Calu3 (cell line): ENCODE measurements around the gene WTAP. TPM values are rescaled to one million over a fixed set of nuclear protein-coding genes. Genes with fewer than 3 reads are reported as not detected.

Experiments used
- Bru-seq: library from RNA; stranded (reverse); fragments of 400-500 nt; gene quantifications from one replicate; lab custom pipeline; 2021; lab: Mats Ljungman, UMichigan
- BruChase-seq, 2 experiments: library from RNA; stranded (reverse); fragments of 400-500 nt; gene quantifications; one replicate each; lab custom pipeline; 2021; lab: Mats Ljungman, UMichigan
- BruUV-seq: library from RNA; stranded (reverse); fragments of 400-500 nt; replicated peaks from 2 replicates; lab custom pipeline; 2021; lab: Mats Ljungman, UMichigan
- CTCF ChIA-PET: fragments of 300-600 bp; sonication (Branson Sonifier 250); formaldehyde crosslinking; loops from one replicate; lab custom pipeline; 2022; ENCODE audit warnings: antibody characterized with exemption; lab: Charles Lee
- DNase-seq: peaks from one replicate; pipeline ENCODE4 v3.0.0; 2022
- H3K27ac Mint-ChIP-seq: one replicate; pipeline ENCODE4 v1.8.0; 2022; ENCODE audit warnings: mixed read lengths; ENCODE audit not compliant: unreplicated experiment
- H3K27me3 Mint-ChIP-seq: one replicate; pipeline ENCODE4 v1.8.0; 2022; ENCODE audit warnings: mixed read lengths; ENCODE audit not compliant: unreplicated experiment
- H3K36me3 Mint-ChIP-seq: one replicate; pipeline ENCODE4 v1.8.0; 2022; ENCODE audit warnings: mild to moderate bottlenecking, moderate library complexity, mixed read lengths; ENCODE audit not compliant: insufficient read depth, unreplicated experiment
- H3K4me1 Mint-ChIP-seq: one replicate; pipeline ENCODE4 v1.8.0; 2022; ENCODE audit warnings: mild to moderate bottlenecking, low read depth, mixed read lengths; ENCODE audit not compliant: unreplicated experiment
- H3K4me3 Mint-ChIP-seq: one replicate; pipeline ENCODE4 v1.8.0; 2022; ENCODE audit warnings: mild to moderate bottlenecking, low read depth, moderate library complexity, mixed read lengths; ENCODE audit not compliant: unreplicated experiment
- H3K9me3 Mint-ChIP-seq: one replicate; pipeline ENCODE4 v1.8.0; 2022; ENCODE audit warnings: low read depth, mixed read lengths; ENCODE audit not compliant: unreplicated experiment
- intact Hi-C: fragments of 100-400 bp; cut with micrococcal nuclease; formaldehyde crosslinking; loops from one replicate; pipeline ENCODE4 v1.10.0; 2022; ENCODE audit not compliant: unreplicated experiment
- long read RNA-seq: library from polyadenylated mRNA; stranded (forward); transcript quantifications from one replicate; pipeline ENCODE4 v2.0.0, GENCODE V29; 2022
- total RNA-seq: library from RNA; stranded (reverse); gene quantifications from 2 replicates; pipeline ENCODE4 v1.2.3, GENCODE V29; 2022
- TF ChIP-seq, protein P1 (sequence below): fragments of 200-600 bp; IDR thresholded peaks from one replicate; pipeline ENCODE4 v1.8.0; 2022; ENCODE audit warnings: antibody characterized with exemption; ENCODE audit not compliant: unreplicated experiment

The WTAP gene
- 91.8 and 103 TPM in 2 replicates for total RNA-seq
- Bru-seq, nascent RNA, result percentile 98 among the genes with signal in this experiment
- BruChase-seq, experiment 1, labeled RNA remaining after a 6-hour chase, result percentile 89 among the genes with signal in this experiment
- BruChase-seq, experiment 2, labeled RNA remaining after a 2-hour chase, result percentile 95 among the genes with signal in this experiment
- long read RNA-seq, transcript WTAP-206 (8 exons, 2,109 nt), result minor isoform, 6 of 94 reads
- long read RNA-seq, transcript WTAP-207 (7 exons, 1,430 nt), result minor isoform, 7 of 94 reads
- long read RNA-seq, transcript WTAP-201 (6 exons, 1,622 nt), result major isoform, 50 of 94 reads
- long read RNA-seq, partial matches to known transcripts, result 21 of 94 reads
- long read RNA-seq, other reads (novel, unspliced or antisense), result 5 of 94 reads

DNA sequence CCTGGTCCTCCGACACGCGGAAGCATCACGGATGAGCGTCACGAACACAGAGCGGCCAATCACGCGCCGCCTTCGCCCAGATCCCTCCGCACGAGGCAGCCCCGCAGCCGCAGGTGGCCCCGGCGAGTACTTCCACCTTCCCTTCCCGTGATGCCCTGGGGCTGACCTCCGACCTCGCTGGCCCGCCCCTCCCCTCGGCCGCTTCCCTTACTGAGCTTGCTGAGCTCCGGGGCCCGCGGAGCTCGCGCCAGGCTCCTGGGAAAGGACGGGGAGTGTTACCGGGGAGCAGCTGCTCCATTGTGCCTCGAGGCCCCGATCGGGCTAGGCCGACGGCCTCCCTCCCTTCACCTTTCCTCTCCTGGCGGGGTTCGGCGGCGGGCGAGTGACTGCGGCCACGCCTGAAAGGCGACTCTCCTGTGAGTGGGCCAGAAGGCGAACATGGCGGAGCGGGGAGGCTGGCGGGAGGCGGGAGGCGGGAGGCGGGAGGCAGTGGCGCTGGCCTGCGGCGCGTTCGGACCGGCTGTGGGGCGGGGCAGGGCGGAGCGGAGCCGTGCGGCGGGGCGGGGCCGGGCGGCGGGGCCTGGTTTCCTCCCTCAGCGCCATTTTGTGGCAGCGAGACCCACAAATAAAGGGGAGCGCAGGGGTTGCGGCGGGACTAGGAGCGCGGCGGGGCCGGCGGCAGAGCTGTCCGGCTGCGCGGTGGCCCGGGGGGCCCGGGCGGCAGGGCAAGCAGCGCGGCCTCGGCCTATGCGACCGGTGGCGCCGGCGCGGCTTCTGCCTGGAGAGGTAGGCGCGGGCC lies at the start of gene WTAP:
TSS of gene WTAP (plus strand) at position 589 of the 799 bp plus-strand sequence. CDS start 8,760 bp downstream, outside the sequence.
- intact Hi-C loops, result loop anchor here (5.0 kb wide), 1 partner anchor 60 kb away; the partner anchor contains the start of gene TCP1
- Mint-ChIP-seq H3K27ac (peak within 1 kb of the TSS; percentile 88), H3K4me3 (peak within 1 kb of the TSS; percentile 91), H3K9me3 (peaks cover 3% of the 10 kb centered on the region), H3K27me3 (no peaks in the 10 kb centered on the region), H3K36me3 (peaks cover 71% of the 10 kb centered on the region), H3K4me1 (no peaks in the 10 kb centered on the region)
- TF ChIP-seq, protein P1, sequence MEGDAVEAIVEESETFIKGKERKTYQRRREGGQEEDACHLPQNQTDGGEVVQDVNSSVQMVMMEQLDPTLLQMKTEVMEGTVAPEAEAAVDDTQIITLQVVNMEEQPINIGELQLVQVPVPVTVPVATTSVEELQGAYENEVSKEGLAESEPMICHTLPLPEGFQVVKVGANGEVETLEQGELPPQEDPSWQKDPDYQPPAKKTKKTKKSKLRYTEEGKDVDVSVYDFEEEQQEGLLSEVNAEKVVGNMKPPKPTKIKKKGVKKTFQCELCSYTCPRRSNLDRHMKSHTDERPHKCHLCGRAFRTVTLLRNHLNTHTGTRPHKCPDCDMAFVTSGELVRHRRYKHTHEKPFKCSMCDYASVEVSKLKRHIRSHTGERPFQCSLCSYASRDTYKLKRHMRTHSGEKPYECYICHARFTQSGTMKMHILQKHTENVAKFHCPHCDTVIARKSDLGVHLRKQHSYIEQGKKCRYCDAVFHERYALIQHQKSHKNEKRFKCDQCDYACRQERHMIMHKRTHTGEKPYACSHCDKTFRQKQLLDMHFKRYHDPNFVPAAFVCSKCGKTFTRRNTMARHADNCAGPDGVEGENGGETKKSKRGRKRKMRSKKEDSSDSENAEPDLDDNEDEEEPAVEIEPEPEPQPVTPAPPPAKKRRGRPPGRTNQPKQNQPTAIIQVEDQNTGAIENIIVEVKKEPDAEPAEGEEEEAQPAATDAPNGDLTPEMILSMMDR, result no peak
- BruUV-seq, result no TSS peak
- peak; percentile 98 for DNase-seq
- CTCF ChIA-PET, result interaction anchor here (0.6 to 3.1 kb wide), 5 partner anchors 11 to 79 kb away, joined by 3 to 16 read pairs (median 5); partner anchors contain the start of genes MRPL18 and TCP1

DNA sequence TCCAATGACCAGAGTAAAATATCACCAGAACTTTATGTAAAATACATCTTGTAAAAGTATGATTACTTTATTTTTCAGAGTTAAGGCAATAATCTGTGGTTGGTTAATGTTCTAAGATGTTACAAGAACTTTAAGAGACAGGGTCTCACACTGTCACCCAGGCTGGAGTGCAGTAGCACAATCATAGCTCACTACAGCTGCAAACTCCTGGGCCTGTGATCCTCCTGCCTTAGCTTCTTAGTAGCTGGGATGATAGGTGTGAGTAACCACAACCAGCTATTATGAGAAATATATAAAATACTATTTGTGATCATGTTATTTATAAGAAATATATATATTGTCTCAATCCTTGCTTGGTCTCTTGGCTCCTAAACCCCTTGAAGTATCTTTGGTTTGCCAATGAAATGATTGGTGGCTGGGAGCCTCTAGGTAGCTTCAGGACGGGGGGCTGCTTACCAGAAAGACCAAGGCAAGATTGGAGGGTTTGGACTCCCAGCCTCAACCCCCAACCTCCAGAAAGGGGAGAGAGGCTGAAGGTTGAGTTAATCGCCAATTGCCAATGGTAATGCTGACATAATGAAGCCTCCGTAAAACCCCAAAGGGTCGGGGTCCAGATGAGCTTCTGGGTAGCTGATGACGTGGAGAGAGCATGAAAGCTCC lies 49.7 kb upstream of the WTAP start:
- no peak for DNase-seq
- CTCF ChIA-PET, result no interaction called here
- H3K27me3 Mint-ChIP-seq, result no peaks in the 10 kb centered on the region
- H3K9me3 Mint-ChIP-seq, result no peaks in the 10 kb centered on the region
- no peak overlapping the region for H3K27ac Mint-ChIP-seq
- no peak overlapping the region for H3K4me3 Mint-ChIP-seq
- H3K4me1 Mint-ChIP-seq, result peaks cover 8% of the 10 kb centered on the region
- intact Hi-C loops, result no loop called here
- TF ChIP-seq, protein P1, result no peak
- H3K36me3 Mint-ChIP-seq, result peaks cover 14% of the 10 kb centered on the region
- BruUV-seq, result no TSS peak

DNA sequence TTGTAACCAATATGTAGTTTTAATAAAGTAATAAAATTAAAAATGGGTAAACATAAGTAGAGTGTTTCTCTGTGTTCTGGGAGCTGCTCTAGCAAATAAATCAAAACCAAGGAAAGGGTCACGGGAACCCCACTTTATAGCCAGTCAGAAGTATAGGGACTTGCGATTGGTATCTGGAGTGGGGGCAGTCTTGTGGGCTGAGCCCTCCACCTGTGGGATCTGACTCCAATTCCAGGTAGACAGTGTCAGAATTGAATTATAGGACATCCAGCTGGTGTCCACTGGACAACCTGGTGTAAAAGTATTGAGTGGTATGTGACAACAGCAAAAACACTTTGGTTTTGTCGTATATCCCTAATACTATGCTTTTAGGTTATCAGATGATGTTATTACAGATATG lies 48.7 kb upstream of the WTAP start:
- no TSS peak for BruUV-seq
- DNase-seq, result no peak
- TF ChIP-seq, protein P1, result no peak
- intact Hi-C loops, result no loop called here
- H3K27me3 Mint-ChIP-seq, result no peaks in the 10 kb centered on the region
- H3K9me3 Mint-ChIP-seq, result no peaks in the 10 kb centered on the region
- peaks cover 19% of the 10 kb centered on the region for H3K36me3 Mint-ChIP-seq
- no peak overlapping the region for H3K27ac Mint-ChIP-seq
- H3K4me1 Mint-ChIP-seq, result peaks cover 8% of the 10 kb centered on the region
- CTCF ChIA-PET, result no interaction called here
- no peak overlapping the region for H3K4me3 Mint-ChIP-seq
